Cerebellar nuclear complex (tissue), 1 donor: ENCODE results near the gene ZNF423.
"Not testable (repeated sequence)": the region's sequence is repeated elsewhere in the genome, so short reads cannot be mapped to it uniquely, and the experiment has no call there.

Experiments
- DNase-seq, 2 experiments: peaks; one replicate each; lab custom pipeline; 2025; lab: John Stamatoyannopoulos, UW

Gene ZNF423

GRCh38 chr16:49855822-49856671 is at the start of gene ZNF423:
TSS of gene ZNF423 (minus strand) at chr16:49856112. CDS start at chr16:49855774, 338 bp downstream.
- DNase-seq = no peak

DNA sequence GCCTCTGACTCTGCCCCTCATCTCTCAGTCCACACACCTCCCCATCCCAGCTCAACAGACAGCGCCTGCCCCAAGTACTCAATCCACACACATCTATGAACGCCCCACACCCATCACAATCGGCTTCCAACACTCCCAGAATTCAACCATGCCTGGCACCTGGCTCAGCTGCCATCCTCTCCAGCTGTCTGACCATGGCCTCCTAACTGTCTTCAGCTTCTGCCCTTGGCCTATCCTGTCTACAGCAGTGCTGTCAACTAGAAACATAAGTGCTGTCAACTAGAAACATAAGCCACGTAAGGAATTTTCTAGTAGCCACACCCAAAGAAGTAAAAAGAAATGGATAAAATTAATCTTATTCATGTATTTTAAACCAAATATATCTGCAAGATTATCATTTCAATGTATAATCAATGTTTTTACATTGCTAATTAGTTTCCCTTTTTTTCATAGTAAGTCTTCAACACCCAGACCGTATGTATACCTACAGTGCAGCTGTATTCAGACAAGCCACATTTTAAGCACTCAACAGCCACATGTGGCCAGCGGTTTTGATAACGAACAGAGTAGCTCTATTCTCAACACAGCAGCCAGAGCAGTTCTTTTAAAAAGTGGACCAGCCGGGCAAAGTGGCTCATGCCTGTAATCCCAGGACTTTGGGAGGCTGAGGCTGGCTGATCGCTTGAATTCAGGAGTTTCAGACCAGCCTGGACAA is 48.6 kb upstream of the ZNF423 start:
- no peak for DNase-seq

DNA sequence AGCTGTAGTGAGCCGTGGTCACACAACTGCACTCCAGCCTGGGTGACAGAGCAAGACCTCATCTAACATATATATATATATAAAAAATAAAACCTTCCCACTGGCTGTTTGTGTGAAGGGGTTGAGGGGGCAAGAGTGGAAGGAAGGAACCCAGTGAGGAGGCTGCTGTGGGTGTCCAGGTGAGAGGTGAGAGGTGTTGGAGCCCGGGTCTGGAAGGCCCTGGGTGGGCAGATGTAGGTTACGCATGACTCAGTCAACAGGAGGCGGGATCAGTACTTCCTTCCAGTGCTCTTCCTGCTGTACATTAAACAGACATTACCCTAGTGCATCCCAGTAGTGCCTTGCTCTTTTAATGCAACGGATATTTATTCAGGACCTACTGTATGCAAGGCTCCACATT is 47.0 kb upstream of the ZNF423 start:
- no peak for DNase-seq

DNA sequence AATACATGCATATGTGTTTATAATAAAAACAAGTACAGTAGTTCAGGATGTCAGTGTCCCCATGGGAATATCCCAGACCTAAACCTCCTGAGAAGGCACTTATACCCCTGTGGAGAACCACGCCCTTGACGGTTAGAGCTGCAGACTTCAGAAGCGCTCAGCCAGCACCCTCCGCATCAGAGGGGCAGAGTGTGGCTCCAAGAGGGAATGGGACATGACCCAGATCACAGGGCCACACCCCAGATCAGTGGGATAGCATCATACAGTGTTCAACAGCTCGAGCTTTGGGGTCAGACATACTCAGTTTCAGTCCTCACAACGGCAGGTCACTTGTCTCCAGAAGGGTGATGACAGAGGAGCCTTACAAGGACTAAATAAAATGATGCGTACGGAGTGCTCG is 45.8 kb upstream of the ZNF423 start:
- DNase-seq = no peak

DNA sequence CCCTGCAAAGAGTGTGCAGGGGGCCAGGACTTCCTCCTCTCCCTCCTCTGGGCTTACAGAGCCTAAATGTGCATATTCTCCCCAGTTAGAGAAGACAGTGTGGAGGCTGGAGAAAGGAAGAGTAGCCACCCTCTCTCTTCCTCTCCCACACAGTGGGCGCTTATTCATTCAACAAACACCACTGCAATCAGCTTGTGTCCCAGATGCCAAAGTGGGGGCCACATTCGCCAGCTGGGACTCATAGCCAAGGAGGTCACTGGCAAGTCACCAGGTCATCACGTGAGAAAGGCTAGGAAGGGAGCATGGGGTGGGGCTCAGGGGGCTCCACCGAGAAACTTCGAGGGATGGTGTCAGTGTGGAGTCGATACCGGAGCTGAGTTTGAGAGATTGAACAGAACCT is 45.0 kb upstream of the ZNF423 start:
- DNase-seq = no peak

DNA sequence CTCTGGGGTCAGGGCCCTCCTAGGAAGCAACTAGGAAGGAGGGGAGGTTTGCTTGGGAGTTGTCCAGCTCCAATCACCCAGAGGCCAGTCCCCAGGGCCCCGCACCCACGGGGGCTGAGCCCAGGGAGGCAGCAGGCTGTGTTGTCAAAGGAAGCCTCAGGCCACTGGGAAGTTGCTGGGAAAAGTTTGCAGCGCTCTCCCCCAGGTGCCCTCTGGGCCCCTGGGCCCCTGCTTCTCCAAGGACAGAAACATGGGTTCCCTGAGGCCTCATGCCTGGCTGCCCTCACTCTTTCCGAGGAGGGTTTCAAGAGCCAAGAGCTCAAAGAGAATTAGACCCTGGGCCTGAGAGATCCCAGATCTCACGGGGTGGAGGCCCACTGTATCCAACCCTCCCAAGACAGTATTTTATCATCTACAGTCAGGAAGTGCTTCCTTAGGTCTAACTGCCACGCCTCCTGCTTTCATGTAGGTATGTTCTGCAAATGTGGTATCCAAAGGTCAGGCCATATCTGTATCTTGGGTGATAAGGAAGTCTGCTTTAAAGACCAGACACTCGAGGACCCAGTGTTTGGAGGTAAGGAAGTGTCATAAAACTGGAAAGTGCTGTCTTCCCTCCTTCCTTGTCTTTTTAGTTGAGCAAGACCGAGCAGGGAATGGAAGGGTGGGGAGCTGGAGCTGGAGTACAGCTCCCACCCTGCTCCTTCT is 44.2 kb upstream of the ZNF423 start:
- DNase-seq = no peak

DNA sequence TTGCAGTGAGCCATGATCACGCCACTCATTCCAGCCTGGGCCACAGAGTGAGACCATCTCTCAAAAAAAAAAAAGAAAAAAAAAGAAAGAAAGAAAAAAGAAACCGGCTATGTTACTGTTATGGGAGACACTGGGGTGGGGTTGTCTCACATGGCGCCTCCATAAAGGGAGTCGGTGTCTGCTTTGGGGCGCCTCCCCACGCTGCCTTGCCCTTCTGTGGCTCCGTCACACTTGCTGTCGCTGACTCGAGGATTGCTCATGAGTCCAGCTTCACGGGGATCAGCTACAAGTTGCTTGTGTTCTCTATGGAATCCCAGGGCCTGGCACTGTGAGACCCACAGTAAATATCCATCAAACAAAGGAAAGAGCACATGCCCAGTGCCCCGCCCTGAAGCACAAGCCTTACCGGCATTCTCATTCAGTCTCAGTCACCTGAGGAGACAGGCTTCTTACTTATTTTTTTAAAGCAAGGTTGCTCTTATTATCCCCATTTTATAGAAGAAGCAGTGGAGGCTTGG is 40.6 kb upstream of the ZNF423 start:
- DNase-seq = no peak

DNA sequence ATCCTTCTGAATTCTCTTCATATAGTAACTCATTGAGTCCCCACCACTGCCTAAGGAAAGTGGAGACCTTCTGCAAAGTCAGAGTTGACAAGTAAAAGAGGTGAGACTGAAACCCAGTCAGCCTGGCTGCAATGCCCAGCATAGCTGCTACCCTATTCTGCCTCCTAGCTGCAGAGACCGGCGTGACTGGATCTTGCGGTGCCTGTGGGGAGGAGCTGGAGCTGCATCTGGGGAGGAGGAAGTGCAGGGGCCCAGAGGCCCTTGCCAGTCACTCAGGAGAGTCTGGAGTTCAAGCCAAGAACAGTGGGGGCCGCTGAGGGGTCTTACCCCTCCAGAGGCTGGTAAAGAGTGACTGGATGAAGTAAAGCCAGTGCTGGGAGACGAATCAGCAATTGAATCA is 35.0 kb upstream of the ZNF423 start:
- DNase-seq = no peak

- DNase-seq = no peak
Observed at GRCh38 chr16:49889725-49890397, 33.9 kb upstream of the ZNF423 start.

- DNase-seq = no peak
Observed at GRCh38 chr16:49886554-49887094, 30.7 kb upstream of the ZNF423 start.

GRCh38 chr16:49884033-49885015 is 28.4 kb upstream of the ZNF423 start:
- DNase-seq = no peak

GRCh38 chr16:49883076-49884014 is 27.4 kb upstream of the ZNF423 start:
- DNase-seq = no peak

DNA sequence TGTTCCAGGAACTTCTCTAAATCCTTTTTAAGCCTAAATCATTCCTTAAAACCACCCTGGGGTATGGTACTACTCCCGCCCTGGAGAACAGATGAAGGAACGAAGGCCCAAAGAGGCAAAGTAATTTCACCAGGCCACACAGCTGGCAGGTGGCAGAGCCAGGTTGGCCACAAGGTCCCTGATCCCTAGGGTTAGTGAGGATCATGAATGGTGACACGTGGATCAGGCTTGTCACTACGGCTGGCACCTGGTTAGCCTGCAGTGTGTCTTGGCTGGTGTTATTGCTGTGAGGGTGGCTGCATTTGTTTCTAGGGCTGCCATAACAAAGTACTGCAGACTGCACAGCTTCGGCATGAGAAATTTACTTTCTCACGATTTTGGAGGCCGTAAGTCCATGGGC is 26.0 kb upstream of the ZNF423 start:
- DNase-seq = no peak

DNA sequence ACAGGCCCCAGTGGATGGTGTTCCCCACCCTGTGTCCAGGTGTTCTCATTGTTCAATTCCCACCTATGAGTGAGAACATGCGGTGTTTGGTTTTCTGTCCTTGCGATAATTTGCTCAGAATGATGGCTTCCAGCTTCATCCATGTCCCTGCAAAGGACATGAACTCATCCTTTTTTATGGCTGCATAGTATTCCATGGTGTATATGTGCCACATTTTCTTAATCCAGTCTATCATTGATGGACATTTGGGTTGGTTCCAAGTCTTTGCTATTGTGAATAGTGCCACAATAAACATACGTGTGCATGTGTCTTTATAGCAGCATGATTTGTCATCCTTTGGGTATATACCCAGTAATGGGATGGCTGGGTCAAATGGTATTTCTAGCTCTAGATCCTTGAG is 22.6 kb upstream of the ZNF423 start:
- DNase-seq = not testable (repeated sequence)

- DNase-seq = no peak
Observed at GRCh38 chr16:49876716-49877129, 20.8 kb upstream of the ZNF423 start.

GRCh38 chr16:49875806-49876715 is 20.1 kb upstream of the ZNF423 start:
- DNase-seq = no peak

GRCh38 chr16:49874613-49875237 is 18.8 kb upstream of the ZNF423 start:
- no peak for DNase-seq

DNA sequence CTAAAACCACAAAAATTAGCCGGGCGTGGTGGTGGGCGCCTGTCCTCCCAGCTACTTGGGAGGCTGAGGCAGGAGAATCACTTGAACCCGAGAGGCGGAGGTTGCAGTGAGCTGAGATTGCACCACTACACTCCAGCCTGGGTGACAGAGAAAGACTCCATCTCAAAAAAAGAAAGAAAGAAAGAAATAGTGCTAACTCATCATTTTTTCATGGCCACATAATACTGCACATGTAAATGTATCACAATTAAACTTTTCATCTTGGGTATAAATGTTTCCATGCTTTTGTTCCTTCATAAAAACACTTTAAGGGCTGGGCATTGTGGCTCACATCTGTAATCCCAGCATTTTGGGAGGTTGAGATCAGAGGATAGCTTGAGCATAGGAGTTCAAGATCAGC is 15.9 kb upstream of the ZNF423 start:
- not testable (repeated sequence) for DNase-seq
